NCI-H82 (cell line): ENCODE measurements around the gene IL12RB2.
A peak's percentile ranks its signal among the peaks of the same experiment; 100 is the strongest.

Experiments used
- DNase-seq: peaks from one replicate; lab custom pipeline; 2025; lab: John Stamatoyannopoulos, UW

Gene IL12RB2

DNA sequence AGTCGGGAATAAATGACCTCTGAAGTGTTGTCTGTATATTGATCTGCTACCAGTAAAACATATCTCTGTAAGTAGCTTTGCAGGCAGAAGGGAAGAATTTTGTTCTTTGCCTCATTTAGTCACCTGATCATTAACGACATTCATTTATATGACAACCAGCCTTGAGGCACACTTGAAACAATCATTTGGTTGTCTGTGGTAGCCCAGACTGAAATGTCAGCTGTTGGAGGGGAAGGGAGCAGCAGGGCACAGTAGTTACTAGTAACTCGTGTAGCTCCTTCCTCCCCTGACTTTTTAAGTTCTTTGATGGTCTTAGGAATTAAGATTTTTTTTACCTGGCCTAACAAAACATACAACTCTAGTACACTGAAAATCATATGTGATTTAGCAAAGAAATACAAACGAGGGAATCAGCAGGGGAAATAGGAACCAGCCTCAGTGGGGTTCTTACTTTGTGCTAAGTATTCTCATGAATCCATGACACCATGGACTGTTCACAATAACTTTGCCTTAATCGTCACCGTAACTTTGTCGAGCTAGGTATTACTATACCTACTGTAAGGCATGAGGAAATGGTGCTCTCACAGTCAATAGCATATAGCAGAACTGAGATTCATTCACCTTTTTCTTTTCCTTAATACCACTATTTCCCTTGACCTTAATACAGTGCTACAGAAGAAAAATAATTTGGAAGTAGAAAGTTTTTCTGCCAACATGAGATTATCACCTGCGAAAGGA is 6.4 kb downstream of the IL12RB2 start:
- DNase-seq: no peak

DNA sequence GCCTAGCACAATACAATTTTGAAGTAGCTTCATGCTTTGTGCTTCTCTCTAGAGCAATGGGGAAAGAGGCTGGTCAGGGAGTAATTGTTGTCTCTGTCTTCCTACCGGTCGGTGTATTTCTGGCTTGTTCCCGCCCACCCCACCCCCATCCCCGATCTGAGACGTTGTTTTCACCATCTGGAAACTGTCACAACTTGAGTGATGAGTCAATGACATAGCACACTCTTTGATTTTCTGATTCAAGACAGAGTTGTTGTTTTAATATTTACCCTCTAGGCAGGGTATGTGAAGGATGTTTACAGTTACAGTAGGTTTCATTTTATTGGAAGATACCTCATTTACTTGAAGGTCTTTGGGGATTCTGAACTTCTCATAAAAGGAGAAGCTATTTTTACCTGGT is 7.0 kb downstream of the IL12RB2 start:
- peak; percentile 44 for DNase-seq

DNA sequence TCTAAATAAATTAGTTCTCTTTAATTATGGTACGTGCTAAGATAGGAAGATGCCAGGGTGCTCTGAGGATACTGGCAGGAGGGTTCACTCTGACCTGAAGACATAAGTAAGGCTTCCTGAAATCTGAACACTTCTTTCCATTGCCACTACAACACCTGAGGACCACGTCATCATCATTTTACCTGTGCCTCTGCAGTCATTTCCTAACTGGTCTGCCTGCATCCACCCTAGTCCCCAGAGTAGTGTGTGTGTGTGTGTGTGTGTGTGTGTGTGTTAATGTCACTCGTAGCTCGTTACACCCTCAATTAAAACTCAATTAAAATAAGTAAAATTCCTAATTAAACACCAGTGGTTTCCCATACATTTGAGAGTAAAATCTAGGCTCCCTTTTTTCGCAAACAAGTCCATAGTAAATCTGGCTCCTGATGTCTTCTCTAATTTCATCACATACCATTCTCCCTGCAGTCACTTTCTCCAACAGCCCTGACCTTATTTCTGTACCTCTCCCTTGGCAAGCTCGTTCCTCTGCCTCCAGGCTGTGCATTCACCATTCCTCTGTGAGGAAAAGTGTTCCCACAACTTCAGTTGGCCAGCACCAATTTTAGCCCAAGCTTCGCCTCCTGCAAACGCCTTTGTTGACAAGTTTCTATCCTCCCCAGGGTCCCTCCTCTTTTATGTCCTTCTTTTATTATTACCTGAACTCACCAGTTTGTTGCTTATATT is 8.7 kb downstream of the IL12RB2 start:
- DNase-seq: no peak

DNA sequence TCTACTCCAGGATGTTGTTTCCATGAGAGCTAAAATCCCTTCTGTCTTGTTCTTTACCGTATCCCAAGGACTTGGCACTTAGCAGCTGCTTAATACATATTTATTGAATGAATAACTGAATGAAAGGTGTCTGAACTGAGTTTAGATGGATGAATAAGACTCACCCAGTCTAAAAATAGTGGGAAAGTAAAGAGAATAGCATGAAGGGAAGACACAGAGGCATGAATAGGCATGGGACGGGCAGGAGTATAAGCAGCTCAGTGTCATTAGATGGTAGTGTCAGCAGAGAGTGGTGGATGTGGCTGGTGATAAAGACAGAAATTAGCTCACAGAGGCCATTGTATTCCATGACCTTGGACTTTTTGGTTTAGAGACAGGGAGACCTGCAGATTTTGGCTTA is 9.2 kb downstream of the IL12RB2 start:
- DNase-seq: no peak

DNA sequence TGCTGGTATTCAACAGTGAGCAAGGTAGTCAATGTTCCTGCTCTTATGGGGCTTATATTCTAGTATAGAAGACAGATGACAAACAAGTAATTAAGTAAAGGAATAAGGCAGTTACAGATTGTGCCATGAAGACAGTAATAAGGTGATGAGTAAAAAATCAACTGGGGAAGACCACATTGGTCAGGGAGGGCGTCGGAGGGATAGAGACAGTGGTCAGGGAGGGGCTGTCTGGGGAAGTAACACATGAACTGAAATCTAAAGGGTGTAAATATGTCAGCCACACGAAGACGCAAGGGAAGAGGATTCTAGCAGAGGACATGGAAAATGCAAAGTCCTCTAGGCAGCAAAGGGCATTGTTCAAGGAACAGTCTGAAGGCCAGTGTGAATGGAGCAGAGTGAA is 10.1 kb downstream of the IL12RB2 start:
- DNase-seq: no peak

DNA sequence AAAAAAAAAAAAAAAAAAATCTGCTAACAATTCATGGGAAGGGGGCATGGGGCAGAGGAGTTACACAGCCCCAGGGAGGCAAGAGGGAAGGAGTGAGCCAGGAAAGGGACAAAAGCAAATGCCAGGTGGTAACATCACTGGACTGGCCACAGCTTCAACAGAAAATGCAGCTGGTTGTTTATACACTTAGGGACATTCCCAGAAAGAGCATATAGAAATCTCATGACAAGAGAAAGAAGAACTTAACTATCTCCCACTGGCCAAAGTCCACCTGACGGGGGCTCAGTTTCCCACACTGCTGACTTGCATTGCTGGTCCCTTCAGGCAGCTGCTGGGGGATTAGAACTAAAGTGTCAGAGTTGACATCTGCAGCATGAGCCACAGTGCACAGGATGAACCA is 14.8 kb downstream of the IL12RB2 start:
- DNase-seq: no peak

DNA sequence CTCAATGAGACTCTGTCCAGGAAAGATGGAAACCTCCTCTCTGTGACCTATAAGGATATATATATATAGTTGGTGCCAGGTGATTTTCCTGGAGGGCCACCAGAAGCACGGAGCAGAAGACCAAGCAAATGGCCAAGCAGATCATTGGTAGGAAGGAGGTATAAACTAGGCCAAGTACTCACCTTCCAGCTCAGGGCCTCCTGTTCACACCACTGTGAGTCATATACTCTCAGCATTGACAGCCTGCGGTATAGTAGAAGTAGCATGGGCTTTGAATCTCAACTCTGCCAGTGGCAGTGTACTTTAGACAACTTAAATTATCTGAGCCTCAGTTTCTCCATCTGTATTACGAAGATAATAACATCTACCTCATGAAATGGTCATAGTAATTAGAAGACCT is 15.4 kb downstream of the IL12RB2 start:
- no peak for DNase-seq

DNA sequence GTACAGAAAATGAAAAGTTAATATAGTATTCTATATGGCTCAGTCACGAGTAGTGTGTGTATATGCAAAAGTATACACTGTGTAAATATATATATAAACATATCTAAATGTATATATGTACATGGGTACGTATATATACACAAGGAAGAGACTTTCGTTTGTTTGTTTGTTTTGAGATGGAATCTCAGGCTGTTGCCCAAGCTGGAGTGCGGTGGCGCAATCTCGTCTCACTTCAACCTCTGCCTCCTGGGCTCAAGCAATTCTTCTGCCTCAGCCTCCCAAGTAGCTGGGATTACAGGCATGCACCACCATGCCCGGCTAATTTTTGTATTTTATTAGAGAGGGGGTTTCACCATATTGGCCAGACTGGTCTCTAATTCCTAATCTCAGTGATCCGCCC is 16.4 kb downstream of the IL12RB2 start:
- DNase-seq: no peak

DNA sequence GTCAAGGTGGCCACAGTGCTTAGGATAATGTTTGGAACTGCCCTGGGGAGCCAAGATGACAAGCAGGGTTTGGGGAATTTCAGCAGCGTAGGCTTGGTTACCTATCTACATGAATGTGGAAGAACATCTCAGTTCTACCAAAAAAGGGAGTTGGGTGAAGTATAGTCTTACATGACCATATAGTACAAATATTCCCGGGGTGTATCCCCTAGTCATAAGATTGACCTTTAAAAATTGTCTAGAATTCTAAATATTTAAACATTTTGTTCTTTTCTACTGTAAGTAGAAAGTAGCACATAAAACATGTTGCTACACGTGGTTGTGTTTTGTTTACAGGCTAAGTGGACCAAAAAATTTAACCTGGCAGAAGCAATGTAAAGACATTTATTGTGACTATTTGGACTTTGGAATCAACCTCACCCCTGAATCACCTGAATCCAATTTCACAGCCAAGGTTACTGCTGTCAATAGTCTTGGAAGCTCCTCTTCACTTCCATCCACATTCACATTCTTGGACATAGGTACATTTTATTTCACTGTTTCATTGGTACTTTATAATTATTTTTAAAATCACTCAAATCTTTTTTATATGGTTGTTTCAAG is 20.3 kb downstream of the IL12RB2 start:
- no peak for DNase-seq

DNA sequence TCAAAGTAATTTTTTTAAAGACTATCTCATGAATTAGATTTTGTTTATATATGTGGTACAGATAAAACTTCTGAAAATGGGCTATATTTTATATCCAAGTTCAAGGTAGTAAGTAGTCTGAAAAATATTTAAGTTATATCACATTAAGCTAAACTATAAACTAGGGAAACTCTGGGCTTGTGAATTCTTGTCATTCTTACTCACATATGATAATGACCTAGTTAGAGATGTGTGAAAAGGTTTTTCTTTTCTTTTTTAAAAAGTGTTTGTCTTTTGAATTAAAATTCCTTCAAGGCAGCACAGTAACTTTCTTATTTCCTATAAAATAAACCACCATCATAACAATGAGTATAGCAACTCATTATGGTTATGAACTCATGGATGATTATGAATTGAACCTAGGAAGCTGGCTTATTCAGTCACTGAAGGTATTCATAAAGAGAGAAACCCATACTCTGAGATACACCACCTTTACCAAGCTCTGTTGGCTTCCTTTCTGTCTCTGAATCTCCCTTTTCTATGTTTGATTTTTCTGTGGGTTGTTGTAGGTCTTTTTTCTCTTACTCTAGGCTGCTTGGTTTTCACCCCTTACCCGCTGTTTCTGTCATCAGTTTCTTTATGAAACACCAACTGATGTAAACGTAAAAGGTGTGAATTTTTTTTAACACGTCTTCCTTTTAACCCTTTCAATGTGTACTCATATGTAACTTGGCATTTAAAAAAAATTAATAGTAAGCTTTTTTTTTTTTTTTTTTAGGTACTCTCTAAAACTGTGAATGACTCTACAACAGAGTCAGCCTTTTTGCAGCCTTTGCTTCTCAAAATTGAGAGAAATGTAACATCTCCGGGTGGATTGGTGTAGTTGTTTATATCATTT is 25.2 kb downstream of the IL12RB2 start:
- DNase-seq: no peak

DNA sequence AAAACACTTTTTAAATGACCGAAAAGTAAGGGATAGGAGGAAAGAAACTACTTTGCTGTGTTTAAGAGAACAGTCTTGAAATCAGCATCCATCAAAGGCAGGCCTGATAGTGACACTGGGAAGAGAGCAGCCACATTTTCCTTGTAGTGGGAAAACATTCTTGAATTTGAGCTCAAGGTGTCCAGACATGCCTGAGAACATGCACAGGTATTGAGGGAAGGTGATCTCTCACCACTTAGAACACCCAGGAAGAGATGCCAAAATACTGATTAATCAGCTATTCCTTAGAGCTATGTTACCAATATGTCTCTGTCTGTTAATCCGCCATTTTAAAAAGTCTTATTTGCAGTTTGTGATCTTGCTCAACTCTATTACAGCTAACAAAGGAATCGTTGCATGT is 25.9 kb downstream of the IL12RB2 start:
- no peak for DNase-seq

DNA sequence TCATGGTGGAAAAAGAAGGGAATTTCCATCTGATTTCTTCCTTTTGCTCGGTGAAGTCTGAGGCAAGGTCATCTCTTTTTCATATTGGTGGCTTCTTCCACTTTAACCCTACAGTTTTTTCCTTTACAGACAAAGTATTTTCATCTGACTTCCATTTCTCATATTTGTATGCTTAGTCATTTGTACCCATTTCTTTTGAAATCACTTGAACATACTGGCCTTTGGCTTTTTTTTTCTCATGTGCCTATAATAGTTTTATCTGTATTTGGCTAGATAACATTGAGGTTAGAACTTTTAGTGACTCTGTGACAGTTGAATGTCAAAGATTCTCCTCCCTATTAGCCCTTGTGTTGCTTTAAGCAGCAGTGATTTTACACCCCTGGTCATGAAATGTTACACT is 27.7 kb downstream of the IL12RB2 start:
- DNase-seq: no peak

DNA sequence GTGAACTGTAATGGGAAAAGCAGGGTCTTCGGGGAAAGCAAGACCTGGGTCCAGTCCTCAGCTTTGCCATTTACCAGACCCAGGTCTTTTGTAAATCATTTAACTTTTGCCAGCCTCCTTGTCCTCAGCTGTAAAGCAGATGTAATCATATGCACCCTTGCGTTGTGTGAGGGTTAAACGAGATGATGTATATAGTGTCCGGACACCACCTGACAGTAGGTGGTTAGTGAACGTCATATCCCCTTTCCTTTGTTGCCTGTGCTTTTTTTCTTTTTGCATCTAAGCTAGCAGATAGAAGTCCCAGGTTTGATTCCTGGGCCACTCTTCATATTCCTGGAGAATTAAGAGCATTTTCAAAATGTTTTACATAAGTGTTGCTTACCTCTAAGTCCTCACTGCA is 28.5 kb downstream of the IL12RB2 start:
- DNase-seq: no peak

DNA sequence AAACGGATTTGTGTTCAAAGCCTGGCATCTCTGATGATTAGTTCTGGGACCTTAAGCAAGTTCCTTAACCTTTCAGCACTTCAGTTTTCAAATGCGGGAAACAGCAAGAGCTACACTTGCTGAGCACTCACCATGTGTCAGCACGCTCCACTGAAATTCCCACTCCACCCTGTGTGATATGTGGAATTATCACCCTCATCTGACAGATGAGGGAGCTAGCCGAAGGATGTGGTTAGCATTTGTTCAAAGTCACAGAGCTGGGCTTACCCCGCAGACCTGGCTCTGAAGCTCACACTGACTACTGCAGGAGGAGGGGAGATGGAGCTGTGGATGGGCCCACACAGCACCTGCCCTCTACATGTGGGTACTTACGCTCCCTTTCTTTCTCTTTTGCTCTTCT is 29.1 kb downstream of the IL12RB2 start:
- DNase-seq: no peak

DNA sequence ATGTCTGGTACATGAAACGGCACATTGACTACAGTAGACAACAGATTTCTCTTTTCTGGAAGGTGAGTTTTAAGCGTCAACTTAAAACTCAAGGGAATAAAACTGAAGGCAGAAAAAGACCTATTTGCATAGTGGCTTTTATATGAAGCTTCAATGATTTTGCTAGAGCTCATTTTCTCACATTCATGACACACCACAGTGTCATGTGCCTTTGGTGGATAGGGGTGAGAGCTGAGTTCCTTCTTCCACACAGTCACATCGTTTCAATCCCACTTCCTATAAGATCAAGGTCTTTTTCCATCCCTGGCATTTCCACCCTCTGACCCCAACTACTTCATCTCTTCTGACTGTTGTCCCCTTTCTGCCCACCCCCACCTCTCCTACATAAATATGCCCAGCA is 31.0 kb downstream of the IL12RB2 start:
- DNase-seq: no peak

DNA sequence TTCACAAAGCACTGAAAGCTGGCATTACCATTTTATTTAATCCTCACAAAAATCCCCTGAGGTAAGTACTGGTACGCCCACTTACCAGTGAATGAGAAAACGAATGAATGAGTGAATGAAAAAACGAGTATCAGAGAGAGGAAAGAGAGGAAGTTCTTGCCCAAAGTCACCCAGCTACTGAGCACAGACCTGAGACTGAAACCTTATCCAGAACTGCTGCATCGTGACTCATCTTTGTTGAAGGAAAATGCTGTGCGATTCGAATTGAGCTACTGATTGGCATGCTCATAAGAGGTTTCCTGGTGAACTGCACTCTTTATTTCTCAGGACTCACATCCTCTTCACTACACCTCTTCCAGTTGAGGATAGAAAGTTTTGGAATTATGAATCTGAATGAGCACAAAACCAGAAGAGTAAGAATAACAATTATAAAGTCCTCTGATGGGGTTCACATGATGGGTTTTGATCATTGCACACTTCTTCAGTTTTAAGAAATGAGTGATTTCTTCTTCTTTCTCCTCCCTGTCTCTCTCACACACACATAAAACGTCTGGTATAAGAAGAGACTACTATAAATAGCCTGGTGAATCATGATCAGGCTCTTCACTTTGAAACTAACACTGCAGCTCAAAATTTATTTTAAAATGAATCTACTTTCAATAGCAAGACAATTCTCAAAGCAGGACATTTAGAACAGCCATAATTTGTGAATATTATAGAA is 32.1 kb downstream of the IL12RB2 start:
- no peak for DNase-seq

DNA sequence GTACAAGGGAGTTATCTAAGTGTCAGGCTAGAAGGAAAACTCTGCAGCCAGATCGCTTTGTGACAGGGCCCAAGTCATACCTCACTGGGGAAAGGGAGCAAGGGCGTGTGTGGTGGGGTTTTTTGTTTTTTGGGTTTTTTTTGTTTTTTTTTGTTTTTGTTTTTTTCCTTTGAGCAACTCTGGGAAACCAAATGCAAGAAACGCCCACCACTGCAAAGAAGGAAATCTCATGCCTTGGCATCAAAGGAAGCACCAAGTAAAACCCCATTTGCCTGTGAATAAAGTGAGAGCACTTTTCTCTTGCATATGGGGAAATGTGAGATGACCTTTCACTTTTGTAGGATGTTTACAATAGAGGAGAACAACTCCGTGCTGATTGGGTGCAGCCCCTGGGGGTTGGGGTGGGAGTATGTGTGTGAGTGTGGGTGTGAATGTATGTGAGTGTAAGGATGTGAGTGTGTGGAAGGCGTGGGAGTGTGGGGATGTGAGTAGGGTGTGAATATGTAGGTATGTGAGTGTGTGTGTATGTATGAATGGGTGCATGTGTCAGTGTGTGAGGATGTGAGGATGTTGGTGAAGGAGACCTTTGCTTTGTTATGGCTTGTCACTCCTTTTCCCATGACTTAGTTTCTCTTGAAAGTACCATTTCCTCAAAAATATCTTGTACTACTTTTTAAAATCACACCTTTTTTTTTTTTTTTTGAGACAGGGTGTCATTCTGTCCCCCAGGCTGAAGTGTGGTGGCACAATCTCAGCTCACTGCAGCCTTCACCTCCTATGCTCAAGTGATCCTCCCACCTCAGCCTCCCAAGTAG is 34.6 kb downstream of the IL12RB2 start:
- DNase-seq: no peak

DNA sequence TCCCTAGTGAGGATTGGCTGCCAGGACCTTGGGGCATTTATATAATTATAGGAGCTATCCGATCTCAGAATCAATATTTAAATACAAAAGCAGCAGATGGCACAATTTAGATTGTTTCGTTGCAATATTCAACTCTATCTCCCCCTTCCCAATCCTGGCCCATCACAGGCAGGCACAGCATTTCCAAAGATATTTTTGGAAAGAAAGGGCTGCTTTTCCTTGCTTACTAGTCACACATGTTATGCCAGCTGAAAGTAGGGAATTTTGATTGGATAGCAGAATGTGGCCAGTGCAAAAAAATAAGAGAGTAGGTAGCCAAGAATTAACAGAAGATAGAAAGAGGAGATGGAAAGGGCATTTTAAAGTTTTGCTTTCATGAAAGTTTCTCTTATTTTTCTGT is 37.9 kb downstream of the IL12RB2 start:
- DNase-seq: no peak

DNA sequence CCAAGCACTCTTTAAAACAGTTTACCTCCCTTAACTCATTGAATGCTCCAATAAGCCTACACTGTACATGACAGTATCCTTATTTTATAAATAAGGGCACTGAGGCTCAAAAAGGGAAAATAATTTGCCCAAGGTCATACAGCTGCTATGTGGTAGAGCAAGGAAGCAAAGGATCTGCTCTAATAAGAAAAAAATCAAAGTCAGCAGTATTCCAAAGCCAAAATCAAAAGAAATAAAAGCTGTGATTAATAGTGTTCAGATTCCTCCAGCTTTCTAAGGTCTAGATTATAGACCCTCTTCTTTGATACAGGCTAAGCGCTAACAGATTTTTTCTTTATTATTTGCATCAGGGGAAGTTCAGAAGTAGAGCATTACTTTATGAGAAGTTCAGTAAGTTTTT is 39.3 kb downstream of the IL12RB2 start:
- no peak for DNase-seq

DNA sequence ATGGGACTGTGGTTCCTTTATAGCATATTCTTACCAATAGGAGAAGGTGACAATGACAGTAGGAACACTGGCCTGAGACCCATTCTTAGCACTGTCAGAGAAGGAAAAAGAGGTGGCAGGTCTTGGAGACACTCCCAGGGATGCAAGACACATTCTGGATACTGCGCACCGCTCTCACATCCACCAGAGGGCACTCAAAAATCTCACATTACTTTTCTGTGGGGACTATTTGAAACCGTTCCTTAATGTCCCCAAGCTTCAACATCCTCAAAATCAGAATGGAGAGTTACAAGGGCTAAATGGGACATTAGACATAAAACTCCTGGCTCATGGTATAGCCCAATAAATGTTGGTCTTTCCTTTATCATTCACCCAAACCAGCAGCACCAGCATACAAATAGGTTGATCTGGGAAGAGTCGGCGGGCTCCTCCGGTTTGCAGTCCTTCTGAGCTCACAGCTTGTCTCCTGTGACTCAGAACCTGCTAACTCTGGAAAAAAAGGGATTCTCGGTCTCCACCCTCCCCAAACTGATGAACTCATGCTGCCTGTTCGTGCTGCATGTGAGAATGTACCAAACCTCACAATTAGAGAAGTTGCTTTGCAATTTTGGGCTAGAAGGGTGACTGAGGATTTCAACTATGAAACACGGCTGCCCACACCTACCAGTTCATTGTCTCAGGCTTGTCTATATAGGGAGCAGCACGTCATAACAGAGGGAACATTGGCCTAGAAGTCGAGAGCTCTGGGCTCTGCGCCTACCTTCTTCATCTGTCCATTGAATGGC is 40.2 kb downstream of the IL12RB2 start:
- peak; percentile 78 for DNase-seq
